Liver (tissue), 9 donors: Measurements from ENCODE around the gene SGO2. TPM values are rescaled to one million over a fixed set of nuclear protein-coding genes. Genes with fewer than 3 reads are reported as not detected.

Experiments used
- DNase-seq: peaks from one replicate; pipeline ENCODE4 v3.0.0-alpha.2; 2017; ENCODE audit warnings: low spot score
- H3K27ac ChIP-seq, 2 donors: one replicate each; pipeline ENCODE4 v1.7.0; 2013; ENCODE audit warnings: inconsistent platforms in 2 of 2, low read length in 2 of 2, control low read depth in 1 of 2, low read depth in 1 of 2, mild to moderate bottlenecking in 1 of 2
- H3K27me3 ChIP-seq, 4 donors: one replicate each; pipeline versions ENCODE4 v1.6.1 to v1.7.0; 2013; ENCODE audit warnings: low read length in 3 of 4, inconsistent platforms in 1 of 4, mild to moderate bottlenecking in 1 of 4, moderate library complexity in 1 of 4; ENCODE audit not compliant: control insufficient read depth in 4 of 4, insufficient read depth in 4 of 4
- H3K36me3 ChIP-seq, 4 donors: one replicate each; pipeline versions ENCODE4 v1.6.1 to v1.7.0; 2013; ENCODE audit warnings: low read length in 3 of 4, mild to moderate bottlenecking in 3 of 4, low read depth in 1 of 4, moderate library complexity in 1 of 4; ENCODE audit not compliant: control insufficient read depth in 4 of 4, insufficient read depth in 3 of 4
- H3K4me1 ChIP-seq, 4 donors: one replicate each; pipeline versions ENCODE4 v1.6.1 to v1.7.0; 2013; ENCODE audit warnings: low read length in 3 of 4, mild to moderate bottlenecking in 3 of 4, moderate library complexity in 1 of 4; ENCODE audit not compliant: control insufficient read depth in 4 of 4, insufficient read depth in 4 of 4
- H3K4me3 ChIP-seq, 3 donors: one replicate each; pipeline versions ENCODE4 v1.6.1 to v1.7.0; 2013; ENCODE audit warnings: low read length in 3 of 3, control low read depth in 1 of 3, low read depth in 1 of 3, mild to moderate bottlenecking in 1 of 3
- H3K9ac ChIP-seq, 2 donors: one replicate each; pipeline ENCODE4 v1.7.0; 2013; ENCODE audit warnings: low read length in 2 of 2, mild to moderate bottlenecking in 2 of 2, moderate library complexity in 2 of 2, control low read depth in 1 of 2, low read depth in 1 of 2
- H3K9me3 ChIP-seq, 4 donors: one replicate each; pipeline versions ENCODE4 v1.6.1 to v1.7.0; 2013; ENCODE audit warnings: low read length in 3 of 4; ENCODE audit not compliant: control insufficient read depth in 4 of 4
- ATF3 ChIP-seq: IDR thresholded peaks from 2 replicates; pipeline ENCODE4 v1.6.1; 2016; ENCODE audit warnings: antibody characterized with exemption
- EGR1 ChIP-seq, 2 donors: IDR thresholded peaks; 2 replicates each; pipeline ENCODE4 v1.6.1; 2016 to 2018; ENCODE audit warnings: antibody characterized with exemption in 2 of 2, low read depth in 2 of 2
- FOXA1 ChIP-seq: IDR thresholded peaks from 2 replicates; pipeline ENCODE4 v1.6.1; 2016; ENCODE audit warnings: antibody characterized with exemption
- FOXA2 ChIP-seq: IDR thresholded peaks from 2 replicates; pipeline ENCODE4 v1.6.1; 2016; ENCODE audit warnings: antibody characterized with exemption
- HNF4A ChIP-seq, 2 donors: conservative IDR thresholded peaks; 2 replicates each; pipeline ENCODE4 v1.6.1; 2016; ENCODE audit warnings: antibody characterized with exemption in 2 of 2, mild to moderate bottlenecking in 2 of 2
- HNF4G ChIP-seq: IDR thresholded peaks from 2 replicates; pipeline ENCODE4 v1.6.1; 2016; ENCODE audit warnings: antibody characterized with exemption
- RAD21 ChIP-seq, 2 donors: IDR thresholded peaks; 2 replicates each; pipeline ENCODE4 v1.6.1; 2016; ENCODE audit warnings: antibody characterized with exemption in 2 of 2, mild to moderate bottlenecking in 2 of 2
- REST ChIP-seq: IDR thresholded peaks from 2 replicates; pipeline ENCODE4 v1.6.1; 2016; ENCODE audit warnings: antibody characterized with exemption, mild to moderate bottlenecking
- RXRA ChIP-seq, 2 donors: IDR thresholded peaks; 2 replicates each; pipeline ENCODE4 v1.6.1; 2017 to 2018; ENCODE audit warnings: antibody characterized with exemption in 2 of 2, mild to moderate bottlenecking in 1 of 2
- SP1 ChIP-seq: IDR thresholded peaks from 2 replicates; pipeline ENCODE4 v1.6.1; 2018; ENCODE audit warnings: antibody characterized with exemption, mild to moderate bottlenecking
- TAF1 ChIP-seq: conservative IDR thresholded peaks from 2 replicates; pipeline ENCODE4 v1.6.1; 2016; ENCODE audit warnings: antibody characterized with exemption, mild to moderate bottlenecking
- YY1 ChIP-seq: IDR thresholded peaks from 2 replicates; pipeline ENCODE4 v1.6.1; 2016; ENCODE audit warnings: antibody characterized with exemption, mild to moderate bottlenecking
- ZBTB33 ChIP-seq: IDR thresholded peaks from 2 replicates; pipeline ENCODE4 v1.6.1; 2016; ENCODE audit warnings: antibody characterized with exemption
- WGBS: extraction: QIAGEN DNeasy Blood & Tissue Kit; methylation state at CpG from one replicate; pipeline ENCODE4 v1.1.7; 2013; 5-methylcytosine and 5-hydroxymethylcytosine counted together
- polyA plus RNA-seq, 2 donors: library from polyadenylated mRNA; stranded (reverse) in 1 of 2; unstranded in 1 of 2; fragments of 200-250 nt in 1 of 2; fragments of >200 nt in 1 of 2; fragmentation: Nextera tagmentation in 1 of 2; extraction: Ambion mirVana in 1 of 2; gene quantifications; one replicate each; pipeline versions ENCODE4 v1.2.1 to v1.2.3, GENCODE V29; 2013 to 2015
- total RNA-seq, 2 donors: library from RNA; depleted of rRNA; stranded (reverse); fragments of >200 nt; gene quantifications; one replicate each; pipeline ENCODE4 v1.2.3, GENCODE V29; 2014
- TF ChIP-seq, protein P1 (sequence below): fragments of 150-350 bp; IDR thresholded peaks from 2 replicates; pipeline ENCODE4 v1.5.1; 2017; ENCODE audit warnings: improper control_type of control experiment, low read depth, low read length; ENCODE audit not compliant: missing input control
- TF ChIP-seq, protein P2 (sequence below): IDR thresholded peaks from 2 replicates; pipeline ENCODE4 v1.6.1; 2016; ENCODE audit warnings: antibody characterized with exemption
- donor health status: healthy.
- donor health status: healthy.
- donor health status: healthy.
- donor health status: healthy.
- donor health status: healthy.

The SGO2 gene
- total and polyA plus RNA-seq, 4 donors, result 0.58 to 14.9 (median 0.77) TPM

DNA sequence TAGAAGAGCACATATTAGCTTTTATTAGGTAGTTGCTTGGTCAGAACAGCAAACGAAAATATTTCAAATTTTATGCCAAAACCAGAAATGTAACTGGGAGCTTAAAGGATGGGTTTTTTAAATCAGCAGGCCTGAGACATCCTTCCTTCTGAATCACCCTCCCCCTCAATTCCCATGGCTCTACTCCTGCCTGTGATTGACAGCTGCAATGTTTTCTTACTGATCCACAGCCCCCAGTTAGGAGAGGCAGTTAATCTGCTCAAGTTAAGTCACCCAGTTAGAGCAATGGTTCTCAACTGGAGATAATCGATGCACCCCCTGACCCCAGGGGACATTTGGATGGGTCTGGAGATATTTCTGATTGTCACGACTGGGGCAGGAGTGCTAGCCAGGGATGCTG is 41.1 kb upstream of the SGO2 start:
- H3K27me3 ChIP-seq, result no peaks in the 10 kb centered on the region
- TF ChIP-seq ZBTB33, result no peak
- TF ChIP-seq RAD21 (IDR thresholded peaks at IDR 0.05), result no peak
- no peak for TF ChIP-seq HNF4A (conservative IDR thresholded peaks at IDR 0.05)
- TF ChIP-seq ATF3, result no peak
- no peak overlapping the region for H3K27ac ChIP-seq
- H3K9me3 ChIP-seq, result no peaks in the 10 kb centered on the region
- 69% methylated on average over 3 of the region's 3 CpGs for WGBS
- no peak overlapping the region for H3K4me3 ChIP-seq
- no peak for DNase-seq
- peaks cover 0 to 8% (median 2%) of the 10 kb centered on the region in 4 donors for H3K36me3 ChIP-seq
- no peak overlapping the region for H3K9ac ChIP-seq
- H3K4me1 ChIP-seq, result peaks cover 0 to 5% (median 2%) of the 10 kb centered on the region in 4 donors

GRCh38 chr2:200486529-200486928 is 39.5 kb upstream of the SGO2 start:
- no peak for DNase-seq
- H3K27me3 ChIP-seq, result no peaks in the 10 kb centered on the region
- 83% methylated on average over 2 of the region's 2 CpGs for WGBS
- TF ChIP-seq EGR1 (IDR thresholded peaks at IDR 0.05; ENCODE audit: low read depth in 2 of 2) (no peak), ATF3 (no peak), FOXA2 (no peak), RXRA (IDR thresholded peaks at IDR 0.05) (no peak), HNF4A (conservative IDR thresholded peaks at IDR 0.05) (no peak), TAF1 (no peak), HNF4G (no peak), RAD21 (IDR thresholded peaks at IDR 0.05) (no peak), ZBTB33 (no peak), FOXA1 (no peak), REST (no peak), YY1 (no peak), SP1 (no peak)
- TF ChIP-seq, protein P1, sequence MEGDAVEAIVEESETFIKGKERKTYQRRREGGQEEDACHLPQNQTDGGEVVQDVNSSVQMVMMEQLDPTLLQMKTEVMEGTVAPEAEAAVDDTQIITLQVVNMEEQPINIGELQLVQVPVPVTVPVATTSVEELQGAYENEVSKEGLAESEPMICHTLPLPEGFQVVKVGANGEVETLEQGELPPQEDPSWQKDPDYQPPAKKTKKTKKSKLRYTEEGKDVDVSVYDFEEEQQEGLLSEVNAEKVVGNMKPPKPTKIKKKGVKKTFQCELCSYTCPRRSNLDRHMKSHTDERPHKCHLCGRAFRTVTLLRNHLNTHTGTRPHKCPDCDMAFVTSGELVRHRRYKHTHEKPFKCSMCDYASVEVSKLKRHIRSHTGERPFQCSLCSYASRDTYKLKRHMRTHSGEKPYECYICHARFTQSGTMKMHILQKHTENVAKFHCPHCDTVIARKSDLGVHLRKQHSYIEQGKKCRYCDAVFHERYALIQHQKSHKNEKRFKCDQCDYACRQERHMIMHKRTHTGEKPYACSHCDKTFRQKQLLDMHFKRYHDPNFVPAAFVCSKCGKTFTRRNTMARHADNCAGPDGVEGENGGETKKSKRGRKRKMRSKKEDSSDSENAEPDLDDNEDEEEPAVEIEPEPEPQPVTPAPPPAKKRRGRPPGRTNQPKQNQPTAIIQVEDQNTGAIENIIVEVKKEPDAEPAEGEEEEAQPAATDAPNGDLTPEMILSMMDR, result no peak
- TF ChIP-seq, protein P2, sequence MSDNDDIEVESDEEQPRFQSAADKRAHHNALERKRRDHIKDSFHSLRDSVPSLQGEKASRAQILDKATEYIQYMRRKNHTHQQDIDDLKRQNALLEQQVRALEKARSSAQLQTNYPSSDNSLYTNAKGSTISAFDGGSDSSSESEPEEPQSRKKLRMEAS, result no peak
- no peaks in the 10 kb centered on the region for H3K9me3 ChIP-seq
- no peak overlapping the region for H3K9ac ChIP-seq
- H3K4me1 ChIP-seq, result peaks cover 0 to 5% (median 2%) of the 10 kb centered on the region in 4 donors
- H3K4me3 ChIP-seq, result no peak overlapping the region
- no peak overlapping the region for H3K27ac ChIP-seq
- peaks cover 1 to 22% (median 8%) of the 10 kb centered on the region in 4 donors for H3K36me3 ChIP-seq
